GM12878 (cell line): ENCODE results near the gene FARS2.

Source experiments
- BRCA1 ChIP-seq: IDR thresholded peaks from 2 replicates; pipeline ENCODE4 v1.6.1; 2011; ENCODE audit warnings: low read depth, low read length, improper control_type of control experiment
- EZH2 ChIP-seq: IDR thresholded peaks from 2 replicates; pipeline ENCODE4 v1.6.1; 2012; ENCODE audit warnings: low read depth, mild to moderate bottlenecking, control low read depth, inconsistent platforms, low read length, borderline replicate concordance; ENCODE audit not compliant: control insufficient read depth
- NFYB ChIP-seq: IDR thresholded peaks from 2 replicates; pipeline ENCODE4 v1.6.1; 2011; ENCODE audit warnings: low read depth, mild to moderate bottlenecking, low read length, improper control_type of control experiment, moderate library complexity; ENCODE audit not compliant: insufficient read depth
- POLR2AphosphoS5 ChIP-seq: IDR thresholded peaks from 2 replicates; pipeline ENCODE4 v1.6.1; 2011; ENCODE audit warnings: mild to moderate bottlenecking, low read length, inconsistent platforms
- SP1 ChIP-seq: IDR thresholded peaks from one replicate; pipeline ENCODE4 v1.6.1; 2011; ENCODE audit warnings: low read depth, low read length
- YY1 ChIP-seq: IDR thresholded peaks from 2 replicates; pipeline ENCODE4 v1.6.1; 2011; ENCODE audit warnings: low read depth, mild to moderate bottlenecking, low read length
- TF ChIP-seq, protein P1 (sequence below): fragments of 450-650 bp; IDR thresholded peaks from 2 replicates; pipeline ENCODE4 v1.6.1; 2017; ENCODE audit warnings: mild to moderate bottlenecking, moderate library complexity
- TF ChIP-seq, protein P2 (sequence below): IDR thresholded peaks from 2 replicates; pipeline ENCODE4 v1.6.1; 2011; ENCODE audit warnings: mild to moderate bottlenecking, low read depth, low read length, moderate library complexity; ENCODE audit not compliant: insufficient replicate concordance
- TF ChIP-seq, protein P3 (sequence below), 3 experiments: IDR thresholded peaks in 2 of 3; conservative IDR thresholded peaks in 1 of 3; 2 replicates each; pipeline ENCODE4 v1.5.1; 2011; ENCODE audit warnings: low read depth in 3 of 3, low read length in 3 of 3, mild to moderate bottlenecking in 3 of 3, control low read depth in 2 of 3, moderate library complexity in 2 of 3, inconsistent platforms in 1 of 3, mixed read lengths in 1 of 3; ENCODE audit not compliant: control insufficient read depth in 2 of 3, insufficient read depth in 1 of 3; ENCODE audit errors: extremely low read depth in 1 of 3

DNA sequence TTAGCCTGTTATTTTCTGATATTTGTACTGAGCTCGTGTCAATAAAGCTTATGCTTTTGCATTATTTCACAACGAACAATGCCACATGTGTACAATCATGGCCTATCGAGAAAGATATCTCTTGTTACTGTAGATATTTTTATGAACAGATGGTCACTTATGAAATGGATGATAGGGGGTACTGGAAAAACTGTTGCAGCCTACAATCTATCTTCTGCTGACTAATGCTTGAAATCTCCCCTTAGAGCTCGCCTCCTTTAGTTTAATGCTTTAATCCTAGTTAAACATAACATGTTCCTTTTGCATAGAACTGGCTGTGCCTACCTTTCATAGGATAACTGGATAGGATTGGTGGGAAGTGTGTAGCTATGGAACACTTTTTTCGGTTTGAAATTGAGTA lies 296.2 kb downstream of the FARS2 start:
- TF ChIP-seq POLR2AphosphoS5, result no peak
- TF ChIP-seq SP1, result no peak
- TF ChIP-seq EZH2, result no peak
- TF ChIP-seq, protein P1, sequence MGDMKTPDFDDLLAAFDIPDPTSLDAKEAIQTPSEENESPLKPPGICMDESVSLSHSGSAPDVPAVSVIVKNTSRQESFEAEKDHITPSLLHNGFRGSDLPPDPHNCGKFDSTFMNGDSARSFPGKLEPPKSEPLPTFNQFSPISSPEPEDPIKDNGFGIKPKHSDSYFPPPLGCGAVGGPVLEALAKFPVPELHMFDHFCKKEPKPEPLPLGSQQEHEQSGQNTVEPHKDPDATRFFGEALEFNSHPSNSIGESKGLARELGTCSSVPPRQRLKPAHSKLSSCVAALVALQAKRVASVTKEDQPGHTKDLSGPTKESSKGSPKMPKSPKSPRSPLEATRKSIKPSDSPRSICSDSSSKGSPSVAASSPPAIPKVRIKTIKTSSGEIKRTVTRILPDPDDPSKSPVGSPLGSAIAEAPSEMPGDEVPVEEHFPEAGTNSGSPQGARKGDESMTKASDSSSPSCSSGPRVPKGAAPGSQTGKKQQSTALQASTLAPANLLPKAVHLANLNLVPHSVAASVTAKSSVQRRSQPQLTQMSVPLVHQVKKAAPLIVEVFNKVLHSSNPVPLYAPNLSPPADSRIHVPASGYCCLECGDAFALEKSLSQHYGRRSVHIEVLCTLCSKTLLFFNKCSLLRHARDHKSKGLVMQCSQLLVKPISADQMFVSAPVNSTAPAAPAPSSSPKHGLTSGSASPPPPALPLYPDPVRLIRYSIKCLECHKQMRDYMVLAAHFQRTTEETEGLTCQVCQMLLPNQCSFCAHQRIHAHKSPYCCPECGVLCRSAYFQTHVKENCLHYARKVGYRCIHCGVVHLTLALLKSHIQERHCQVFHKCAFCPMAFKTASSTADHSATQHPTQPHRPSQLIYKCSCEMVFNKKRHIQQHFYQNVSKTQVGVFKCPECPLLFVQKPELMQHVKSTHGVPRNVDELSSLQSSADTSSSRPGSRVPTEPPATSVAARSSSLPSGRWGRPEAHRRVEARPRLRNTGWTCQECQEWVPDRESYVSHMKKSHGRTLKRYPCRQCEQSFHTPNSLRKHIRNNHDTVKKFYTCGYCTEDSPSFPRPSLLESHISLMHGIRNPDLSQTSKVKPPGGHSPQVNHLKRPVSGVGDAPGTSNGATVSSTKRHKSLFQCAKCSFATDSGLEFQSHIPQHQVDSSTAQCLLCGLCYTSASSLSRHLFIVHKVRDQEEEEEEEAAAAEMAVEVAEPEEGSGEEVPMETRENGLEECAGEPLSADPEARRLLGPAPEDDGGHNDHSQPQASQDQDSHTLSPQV, result no peak
- TF ChIP-seq, protein P2, sequence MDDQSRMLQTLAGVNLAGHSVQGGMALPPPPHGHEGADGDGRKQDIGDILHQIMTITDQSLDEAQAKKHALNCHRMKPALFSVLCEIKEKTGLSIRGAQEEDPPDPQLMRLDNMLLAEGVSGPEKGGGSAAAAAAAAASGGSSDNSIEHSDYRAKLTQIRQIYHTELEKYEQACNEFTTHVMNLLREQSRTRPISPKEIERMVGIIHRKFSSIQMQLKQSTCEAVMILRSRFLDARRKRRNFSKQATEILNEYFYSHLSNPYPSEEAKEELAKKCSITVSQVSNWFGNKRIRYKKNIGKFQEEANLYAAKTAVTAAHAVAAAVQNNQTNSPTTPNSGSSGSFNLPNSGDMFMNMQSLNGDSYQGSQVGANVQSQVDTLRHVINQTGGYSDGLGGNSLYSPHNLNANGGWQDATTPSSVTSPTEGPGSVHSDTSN, result no peak
- no peak for TF ChIP-seq NFYB
- TF ChIP-seq YY1, result no peak
- no peak for TF ChIP-seq BRCA1
- TF ChIP-seq, protein P3, sequence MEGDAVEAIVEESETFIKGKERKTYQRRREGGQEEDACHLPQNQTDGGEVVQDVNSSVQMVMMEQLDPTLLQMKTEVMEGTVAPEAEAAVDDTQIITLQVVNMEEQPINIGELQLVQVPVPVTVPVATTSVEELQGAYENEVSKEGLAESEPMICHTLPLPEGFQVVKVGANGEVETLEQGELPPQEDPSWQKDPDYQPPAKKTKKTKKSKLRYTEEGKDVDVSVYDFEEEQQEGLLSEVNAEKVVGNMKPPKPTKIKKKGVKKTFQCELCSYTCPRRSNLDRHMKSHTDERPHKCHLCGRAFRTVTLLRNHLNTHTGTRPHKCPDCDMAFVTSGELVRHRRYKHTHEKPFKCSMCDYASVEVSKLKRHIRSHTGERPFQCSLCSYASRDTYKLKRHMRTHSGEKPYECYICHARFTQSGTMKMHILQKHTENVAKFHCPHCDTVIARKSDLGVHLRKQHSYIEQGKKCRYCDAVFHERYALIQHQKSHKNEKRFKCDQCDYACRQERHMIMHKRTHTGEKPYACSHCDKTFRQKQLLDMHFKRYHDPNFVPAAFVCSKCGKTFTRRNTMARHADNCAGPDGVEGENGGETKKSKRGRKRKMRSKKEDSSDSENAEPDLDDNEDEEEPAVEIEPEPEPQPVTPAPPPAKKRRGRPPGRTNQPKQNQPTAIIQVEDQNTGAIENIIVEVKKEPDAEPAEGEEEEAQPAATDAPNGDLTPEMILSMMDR (IDR thresholded peaks at IDR 0.05 in 2 of 3, conservative IDR thresholded peaks at IDR 0.05 in 1 of 3; ENCODE audit: control insufficient read depth in 2 of 3, extremely low read depth in 1 of 3, insufficient read depth in 1 of 3, low read depth in 3 of 3, low read length in 3 of 3), result no peak
